ENCODE results near the gene ANAPC10.
"Not testable (repeated sequence)": the region's sequence is repeated elsewhere in the genome, so short reads cannot be mapped to it uniquely, and the experiment has no call there.

Gene ANAPC10

GRCh38 chr4:145011636-145012035, 86.4 kb downstream of the ANAPC10 start:
- Mint-ChIP-seq H3K9me3 (peaks cover 36% of the 10 kb centered on the region), H3K36me3 (ENCODE audit: low read depth) (peaks cover 57% of the 10 kb centered on the region), H3K27ac (no peak overlapping the region), H3K4me1 (no peaks in the 10 kb centered on the region), H3K27me3 (ENCODE audit: low read depth) (no peaks in the 10 kb centered on the region), H3K4me3 (no peak overlapping the region)
- no peak for TF ChIP-seq CTCF (IDR thresholded peaks at IDR 0.05; ENCODE audit: unreplicated experiment in 3 of 3)

- H3K4me1 Mint-ChIP-seq; H3K27ac Mint-ChIP-seq; H3K27me3 Mint-ChIP-seq (ENCODE audit: low read depth); H3K4me3 Mint-ChIP-seq: not testable (repeated sequence)
- Mint-ChIP-seq H3K9me3 (peaks cover 26% of the 10 kb centered on the region), H3K36me3 (ENCODE audit: low read depth) (peaks cover 56% of the 10 kb centered on the region)
Observed at GRCh38 chr4:145010315-145010714, 87.7 kb downstream of the ANAPC10 start.

- no peak overlapping the region for H3K4me3 Mint-ChIP-seq
- H3K27me3 Mint-ChIP-seq (ENCODE audit: low read depth) = no peaks in the 10 kb centered on the region
Observed at GRCh38 chr4:145003675-145004074, 94.3 kb downstream of the ANAPC10 start.

GRCh38 chr4:145001635-145002034, 96.4 kb downstream of the ANAPC10 start:
- Mint-ChIP-seq H3K27ac (no peak overlapping the region), H3K9me3 (peaks cover 40% of the 10 kb centered on the region), H3K27me3 (ENCODE audit: low read depth) (no peaks in the 10 kb centered on the region), H3K36me3 (ENCODE audit: low read depth) (peaks cover 69% of the 10 kb centered on the region), H3K4me1 (no peaks in the 10 kb centered on the region), H3K4me3 (no peak overlapping the region)
- no peak for TF ChIP-seq CTCF (IDR thresholded peaks at IDR 0.05; ENCODE audit: unreplicated experiment in 3 of 3)

More at GRCh38 chr4:145003675-145004074, 94.3 kb downstream of the ANAPC10 start:
- Mint-ChIP-seq H3K9me3 (peaks cover 34% of the 10 kb centered on the region), H3K27ac (no peak overlapping the region), H3K4me1 (no peaks in the 10 kb centered on the region), H3K36me3 (ENCODE audit: low read depth) (peaks cover 66% of the 10 kb centered on the region)
- no peak for TF ChIP-seq CTCF (IDR thresholded peaks at IDR 0.05; ENCODE audit: unreplicated experiment in 3 of 3)

- H3K9me3 Mint-ChIP-seq = peaks cover 42% of the 10 kb centered on the region
- not testable (repeated sequence) for H3K27me3 Mint-ChIP-seq (ENCODE audit: low read depth); H3K4me3 Mint-ChIP-seq; H3K4me1 Mint-ChIP-seq; H3K27ac Mint-ChIP-seq
- H3K36me3 Mint-ChIP-seq (ENCODE audit: low read depth) = peaks cover 70% of the 10 kb centered on the region
Observed at GRCh38 chr4:145000656-145001055, 97.3 kb downstream of the ANAPC10 start.

- no peak overlapping the region for H3K4me3 Mint-ChIP-seq
- peak overlapping the region; percentile 15 to 81 (median 78) for H3K27ac Mint-ChIP-seq
- H3K27me3 Mint-ChIP-seq (ENCODE audit: low read depth) = no peaks in the 10 kb centered on the region
Observed at GRCh38 chr4:144989306-144989705, 108.7 kb downstream of the ANAPC10 start.

More at GRCh38 chr4:144989306-144989705, 108.7 kb downstream of the ANAPC10 start:
- peaks cover 7% of the 10 kb centered on the region for H3K4me1 Mint-ChIP-seq
- TF ChIP-seq CTCF (IDR thresholded peaks at IDR 0.05; ENCODE audit: unreplicated experiment in 3 of 3) = no peak
- peaks cover 21% of the 10 kb centered on the region for H3K36me3 Mint-ChIP-seq (ENCODE audit: low read depth)
- peaks cover 4% of the 10 kb centered on the region for H3K9me3 Mint-ChIP-seq
